Smooth muscle cell (in vitro differentiated cells): Measurements from ENCODE around the gene APLP2. TPM values are rescaled to one million over a fixed set of nuclear protein-coding genes. Genes with fewer than 3 reads are reported as not detected.

Experiments used
- DNase-seq: peaks from one replicate; lab custom pipeline; 2025; ENCODE audit not compliant: unreplicated experiment; lab: John Stamatoyannopoulos, UW
- H2AFZ ChIP-seq: fragments of 200-600 bp; sonication (generic); 2 replicates; pipeline ENCODE4 v1.6.0; 2016; ENCODE audit warnings: antibody characterized with exemption, low read depth, mild to moderate bottlenecking
- H3F3A ChIP-seq: fragments of 200-600 bp; sonication (generic); 2 replicates; pipeline ENCODE4 v1.6.0; 2017; ENCODE audit warnings: antibody characterized with exemption, low read depth
- H3K27ac ChIP-seq: fragments of 200-600 bp; sonication (generic); 2 replicates; pipeline ENCODE4 v1.5.1; 2016; ENCODE audit warnings: low read depth, mild to moderate bottlenecking
- H3K27me3 ChIP-seq: fragments of 200-600 bp; sonication (generic); 2 replicates; pipeline ENCODE4 v1.6.1; 2016; ENCODE audit warnings: low read depth, mild to moderate bottlenecking
- H3K36me3 ChIP-seq: fragments of 200-600 bp; sonication (generic); 2 replicates; pipeline ENCODE4 v1.5.1; 2016; ENCODE audit warnings: low read depth
- H3K4me1 ChIP-seq: fragments of 200-600 bp; sonication (generic); 2 replicates; pipeline ENCODE4 v1.5.1; 2016; ENCODE audit warnings: low read depth
- H3K4me2 ChIP-seq: fragments of 200-600 bp; sonication (generic); 2 replicates; pipeline ENCODE4 v1.6.0; 2016; ENCODE audit warnings: mild to moderate bottlenecking
- H3K4me3 ChIP-seq: fragments of 200-600 bp; sonication (generic); 2 replicates; pipeline ENCODE4 v1.5.1; 2016; ENCODE audit warnings: mild to moderate bottlenecking
- H3K79me2 ChIP-seq: fragments of 200-600 bp; sonication (generic); 2 replicates; pipeline ENCODE4 v1.6.0; 2016; ENCODE audit warnings: low read depth, mild to moderate bottlenecking
- H3K9ac ChIP-seq: fragments of 200-600 bp; sonication (generic); 2 replicates; pipeline ENCODE4 v1.6.0; 2016; ENCODE audit warnings: low read depth
- H3K9me3 ChIP-seq: fragments of 200-600 bp; sonication (generic); replicated peaks from 2 replicates; pipeline ENCODE4 v1.5.1; 2016; ENCODE audit warnings: low read depth
- H4K20me1 ChIP-seq: fragments of 200-600 bp; sonication (generic); 2 replicates; pipeline ENCODE4 v1.6.0; 2016; ENCODE audit warnings: low read depth
- WGBS: methylation state at CpG from one replicate; pipeline ENCODE4 v1.1.7; 2016; ENCODE audit warnings: low lambda C conversion rate; 5-methylcytosine and 5-hydroxymethylcytosine counted together
- polyA plus RNA-seq: library from polyadenylated mRNA; unstranded; fragments of >200 nt; fragmentation: Nextera tagmentation; extraction: Ambion mirVana; gene quantifications from 2 replicates; pipeline ENCODE4 v1.2.1, GENCODE V29; 2016
- total RNA-seq: library from RNA; depleted of rRNA; stranded (reverse); fragments of >200 nt; gene quantifications from 2 replicates; pipeline ENCODE4 v1.2.3, GENCODE V29; 2014
- TF ChIP-seq, protein P1 (sequence below): fragments of 200-600 bp; sonication (generic); IDR thresholded peaks from 2 replicates; pipeline ENCODE4 v1.5.1; 2017; ENCODE audit warnings: borderline replicate concordance, mild to moderate bottlenecking, antibody characterized with exemption; ENCODE audit not compliant: insufficient read depth, poor library complexity, severe bottlenecking

The APLP2 gene
- total and polyA plus RNA-seq, 2 experiments from 2014 or later = 121 to 146 TPM

GRCh38 chr11:130164221-130164570, 94.5 kb downstream of the APLP2 start:
- no peaks in the 10 kb centered on the region for H3K79me2 ChIP-seq
- H3K9ac ChIP-seq = no peak overlapping the region

GRCh38 chr11:130165601-130166456, 96.1 kb downstream of the APLP2 start:
- Histone ChIP-seq H3K4me1 (peaks cover under 1% of the 10 kb centered on the region), H3K36me3 (no peaks in the 10 kb centered on the region), H3K4me3 (no peak overlapping the region), H3K27ac (peak overlapping the region; percentile 56), H3K9ac (no peak overlapping the region), H4K20me1 (peaks cover 4% of the 10 kb centered on the region), H3F3A (peaks cover 6% of the 10 kb centered on the region), H3K4me2 (no peak overlapping the region), H3K79me2 (no peaks in the 10 kb centered on the region), H2AFZ (no peak overlapping the region), H3K9me3 (no peaks in the 10 kb centered on the region), H3K27me3 (peaks cover 18% of the 10 kb centered on the region)
- TF ChIP-seq, protein P1, sequence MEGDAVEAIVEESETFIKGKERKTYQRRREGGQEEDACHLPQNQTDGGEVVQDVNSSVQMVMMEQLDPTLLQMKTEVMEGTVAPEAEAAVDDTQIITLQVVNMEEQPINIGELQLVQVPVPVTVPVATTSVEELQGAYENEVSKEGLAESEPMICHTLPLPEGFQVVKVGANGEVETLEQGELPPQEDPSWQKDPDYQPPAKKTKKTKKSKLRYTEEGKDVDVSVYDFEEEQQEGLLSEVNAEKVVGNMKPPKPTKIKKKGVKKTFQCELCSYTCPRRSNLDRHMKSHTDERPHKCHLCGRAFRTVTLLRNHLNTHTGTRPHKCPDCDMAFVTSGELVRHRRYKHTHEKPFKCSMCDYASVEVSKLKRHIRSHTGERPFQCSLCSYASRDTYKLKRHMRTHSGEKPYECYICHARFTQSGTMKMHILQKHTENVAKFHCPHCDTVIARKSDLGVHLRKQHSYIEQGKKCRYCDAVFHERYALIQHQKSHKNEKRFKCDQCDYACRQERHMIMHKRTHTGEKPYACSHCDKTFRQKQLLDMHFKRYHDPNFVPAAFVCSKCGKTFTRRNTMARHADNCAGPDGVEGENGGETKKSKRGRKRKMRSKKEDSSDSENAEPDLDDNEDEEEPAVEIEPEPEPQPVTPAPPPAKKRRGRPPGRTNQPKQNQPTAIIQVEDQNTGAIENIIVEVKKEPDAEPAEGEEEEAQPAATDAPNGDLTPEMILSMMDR = no peak
- DNase-seq = no peak
- WGBS = 84% methylated on average over 9 of the region's 9 CpGs

More at GRCh38 chr11:130164221-130164570, 94.5 kb downstream of the APLP2 start:
- 96% methylated on average over 2 of the region's 2 CpGs for WGBS
- TF ChIP-seq, protein P1 = no peak
- H3F3A ChIP-seq = peaks cover 6% of the 10 kb centered on the region
- peaks cover 34% of the 10 kb centered on the region for H3K27me3 ChIP-seq
- H3K9me3 ChIP-seq = no peaks in the 10 kb centered on the region
- H3K36me3 ChIP-seq = no peaks in the 10 kb centered on the region
- H3K4me2 ChIP-seq = no peak overlapping the region
- peaks cover 9% of the 10 kb centered on the region for H3K4me1 ChIP-seq
- peaks cover 4% of the 10 kb centered on the region for H4K20me1 ChIP-seq
- DNase-seq = no peak
- no peak overlapping the region for H2AFZ ChIP-seq
- no peak overlapping the region for H3K27ac ChIP-seq
- H3K4me3 ChIP-seq = no peak overlapping the region

DNA sequence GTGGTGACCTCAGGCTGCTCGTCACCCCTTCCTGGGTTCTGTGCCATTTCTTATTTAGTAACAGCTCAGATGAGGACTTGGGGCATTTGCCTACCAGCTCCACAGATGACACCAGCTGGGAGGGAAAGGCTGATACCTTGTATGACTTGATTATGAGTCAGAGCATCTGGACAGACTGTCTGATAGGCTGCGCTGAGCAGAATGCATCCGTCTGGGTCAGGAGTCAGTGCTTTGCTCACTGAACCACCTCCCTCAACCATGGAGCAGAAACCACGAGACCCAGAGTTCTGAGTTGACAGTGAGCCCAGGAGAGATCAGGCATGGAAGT, 96.7 kb downstream of the APLP2 start:
- 7% methylated on average over 4 of the region's 4 CpGs for WGBS
- Histone ChIP-seq H3K79me2 (no peaks in the 10 kb centered on the region), H3K4me2 (no peak overlapping the region), H3K36me3 (no peaks in the 10 kb centered on the region), H3K9me3 (no peaks in the 10 kb centered on the region), H3K27me3 (peaks cover 12% of the 10 kb centered on the region), H2AFZ (no peak overlapping the region), H3K4me3 (no peak overlapping the region), H3K9ac (no peak overlapping the region), H3K4me1 (no peaks in the 10 kb centered on the region), H4K20me1 (peaks cover 4% of the 10 kb centered on the region), H3F3A (peaks cover 6% of the 10 kb centered on the region), H3K27ac (peak overlapping the region; percentile 56)
- DNase-seq = no peak
- TF ChIP-seq, protein P1 = no peak

DNA sequence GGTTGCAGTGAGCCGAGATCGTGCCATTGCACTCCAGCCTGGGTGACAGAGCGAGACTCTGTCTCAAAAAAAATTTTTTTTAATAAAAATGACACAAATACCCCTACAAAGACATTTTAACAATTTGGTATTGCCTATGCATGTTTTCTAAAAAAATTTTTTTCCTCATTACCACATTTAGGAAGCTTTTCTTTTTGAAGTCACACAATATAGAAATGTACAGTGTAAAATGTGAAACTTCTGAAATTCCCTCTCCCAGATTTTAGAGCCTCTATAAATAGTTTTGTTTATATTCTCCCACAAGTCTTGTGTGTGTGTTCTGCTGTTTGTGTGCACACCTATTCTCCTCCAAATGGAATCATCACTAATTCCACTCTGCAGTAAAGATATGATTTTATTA, 97.5 kb downstream of the APLP2 start:
- no peaks in the 10 kb centered on the region for H3K79me2 ChIP-seq
- DNase-seq = no peak
- WGBS = 98% methylated on average over 3 of the region's 3 CpGs
- no peaks in the 10 kb centered on the region for H3K4me1 ChIP-seq
- H3K9ac ChIP-seq = no peak overlapping the region
- TF ChIP-seq, protein P1 = no peak
- no peaks in the 10 kb centered on the region for H3K9me3 ChIP-seq
- H3K36me3 ChIP-seq = no peaks in the 10 kb centered on the region
- H4K20me1 ChIP-seq = peaks cover under 1% of the 10 kb centered on the region
- no peak overlapping the region for H3K4me2 ChIP-seq
- no peak overlapping the region for H2AFZ ChIP-seq
- H3K4me3 ChIP-seq = no peak overlapping the region
- H3K27ac ChIP-seq = peak overlapping the region; percentile 56
- H3F3A ChIP-seq = peaks cover 5% of the 10 kb centered on the region
- H3K27me3 ChIP-seq = peaks cover 5% of the 10 kb centered on the region
